Tibial artery (tissue), 4 donors: ENCODE data around the gene RTL3.
A peak's percentile ranks its signal among the peaks of the same experiment; 100 is the strongest.

Experiments used
- DNase-seq, 2 donors: peaks; one replicate each; pipeline ENCODE4 v3.0.0-alpha.2; 2019
- H3K27ac ChIP-seq, 2 donors: fragments of 200-600 bp; sonication (generic) in 1 of 2; 1 replicate in 1 of 2; 2 replicates in 1 of 2; pipeline ENCODE4 v1.5.1; 2018 to 2019; ENCODE audit warnings: mild to moderate bottlenecking in 1 of 2
- H3K27me3 ChIP-seq, 2 donors: fragments of 200-600 bp; sonication (generic) in 1 of 2; one replicate each; pipeline versions ENCODE4 v1.5.1 to v1.6.0; 2016 to 2019
- H3K36me3 ChIP-seq, 3 donors: fragments of 200-600 bp; sonication (generic) in 2 of 3; one replicate each; pipeline ENCODE4 v1.5.1; 2016 to 2019; ENCODE audit warnings: mild to moderate bottlenecking in 2 of 3
- H3K4me1 ChIP-seq, 4 donors: fragments of 200-600 bp; sonication (generic) in 2 of 4; 1 replicate in 3 of 4; 2 replicates in 1 of 4; pipeline ENCODE4 v1.5.1; 2016 to 2019
- H3K4me3 ChIP-seq, 2 donors: fragments of 200-600 bp; sonication (generic) in 1 of 2; 1 replicate in 1 of 2; 2 replicates in 1 of 2; pipeline ENCODE4 v1.5.1; 2018 to 2019; ENCODE audit warnings: mild to moderate bottlenecking in 2 of 2
- H3K9me3 ChIP-seq, 3 donors: fragments of 200-600 bp; sonication (generic) in 1 of 3; one replicate each; pipeline ENCODE4 v1.5.1; 2016 to 2019
- CTCF ChIP-seq, 2 experiments: fragments of 200-600 bp in 1 of 2; fragments of 450-650 bp in 1 of 2; IDR thresholded peaks; one replicate each; pipeline ENCODE4 v1.5.1; 2017 to 2019; ENCODE audit warnings: antibody characterized with exemption in 2 of 2, mild to moderate bottlenecking in 1 of 2, moderate library complexity in 1 of 2
- intact Hi-C: fragments of 100-400 bp; cut with DNase I; formaldehyde crosslinking; loops from one replicate; pipeline ENCODE4 v1.15.0; 2023; ENCODE audit warnings: low total_unique reads

The RTL3 gene

GRCh38 chrX:78693012-78693411, 33.9 kb upstream of the RTL3 start:
- intact Hi-C loops: no loop called here
- Histone ChIP-seq H3K27ac (no peak overlapping the region), H3K36me3 (no peaks in the 10 kb centered on the region), H3K4me3 (no peak overlapping the region), H3K9me3 (no peaks in the 10 kb centered on the region), H3K27me3 (no peaks in the 10 kb centered on the region), H3K4me1 (no peaks in the 10 kb centered on the region)
- DNase-seq: no peak
- no peak for TF ChIP-seq CTCF (IDR thresholded peaks at IDR 0.05)

- Histone ChIP-seq H3K27me3 (no peaks in the 10 kb centered on the region), H3K36me3 (no peaks in the 10 kb centered on the region), H3K4me3 (no peak overlapping the region), H3K4me1 (no peaks in the 10 kb centered on the region), H3K9me3 (no peaks in the 10 kb centered on the region), H3K27ac (no peak overlapping the region)
- no peak for DNase-seq
- no peak for TF ChIP-seq CTCF (IDR thresholded peaks at IDR 0.05)
- intact Hi-C loops: no loop called here
These were observed 28.5 kb upstream of the RTL3 start for GRCh38 chrX:78687586-78687985.

GRCh38 chrX:78673246-78673645, 14.1 kb upstream of the RTL3 start:
- Histone ChIP-seq H3K36me3 (no peaks in the 10 kb centered on the region), H3K4me1 (no peaks in the 10 kb centered on the region), H3K27me3 (no peaks in the 10 kb centered on the region), H3K4me3 (no peak overlapping the region), H3K9me3 (no peaks in the 10 kb centered on the region), H3K27ac (no peak overlapping the region)
- TF ChIP-seq CTCF (IDR thresholded peaks at IDR 0.05): no peak
- DNase-seq: no peak
- intact Hi-C loops: no loop called here

- Histone ChIP-seq H3K36me3 (no peaks in the 10 kb centered on the region), H3K4me3 (no peak overlapping the region), H3K4me1 (no peaks in the 10 kb centered on the region), H3K27me3 (no peaks in the 10 kb centered on the region), H3K27ac (no peak overlapping the region), H3K9me3 (no peaks in the 10 kb centered on the region)
- DNase-seq: no peak
- intact Hi-C loops: no loop called here
- TF ChIP-seq CTCF (IDR thresholded peaks at IDR 0.05): no peak
These were observed 6.2 kb upstream of the RTL3 start for GRCh38 chrX:78665342-78665741.

GRCh38 chrX:78661836-78662235, 2.7 kb upstream of the RTL3 start:
- intact Hi-C loops: no loop called here
- Histone ChIP-seq H3K27ac (no peak overlapping the region), H3K4me1 (peaks cover 0 to 16% (median 0%) of the 10 kb centered on the region in 4 donors), H3K27me3 (no peaks in the 10 kb centered on the region), H3K9me3 (no peaks in the 10 kb centered on the region), H3K36me3 (no peaks in the 10 kb centered on the region), H3K4me3 (no peak overlapping the region)
- no peak for TF ChIP-seq CTCF (IDR thresholded peaks at IDR 0.05)
- DNase-seq: no peak

GRCh38 chrX:78659955-78660354, 827 bp upstream of the RTL3 start:
- Histone ChIP-seq H3K27me3 (no peaks in the 10 kb centered on the region), H3K27ac (peak overlapping the region; percentile 44 to 59), H3K4me3 (no peak overlapping the region), H3K36me3 (no peaks in the 10 kb centered on the region), H3K9me3 (no peaks in the 10 kb centered on the region), H3K4me1 (peaks cover 0 to 16% (median 0%) of the 10 kb centered on the region in 4 donors)
- TF ChIP-seq CTCF (IDR thresholded peaks at IDR 0.05): no peak
- intact Hi-C loops: loop anchor here (2.0 kb wide), 1 partner anchor 37 kb away; no protein-coding TSS in a partner anchor
- DNase-seq: no peak
